Trophoblast cell (in vitro differentiated cells and primary cell): ENCODE measurements around the gene PPP2R3A.

Experiments used
- DNase-seq, 2 donors: peaks; one replicate each; pipeline ENCODE4 v3.0.0-alpha.2; 2016
- H2AFZ ChIP-seq: 2 replicates; pipeline ENCODE4 v1.6.1; 2013; ENCODE audit warnings: low read length, moderate library complexity, mild to moderate bottlenecking; ENCODE audit not compliant: insufficient read depth, poor library complexity
- H2AK5ac ChIP-seq: 2 replicates; pipeline ENCODE4 v1.6.1; 2013; ENCODE audit warnings: mild to moderate bottlenecking, low read length
- H2BK120ac ChIP-seq: 2 replicates; pipeline ENCODE4 v1.6.1; 2013; ENCODE audit warnings: low read length, mild to moderate bottlenecking, moderate library complexity; ENCODE audit not compliant: insufficient read depth, poor library complexity
- H2BK12ac ChIP-seq: 2 replicates; pipeline ENCODE4 v1.6.1; 2013; ENCODE audit warnings: mild to moderate bottlenecking, low read length, moderate library complexity
- H2BK5ac ChIP-seq: 2 replicates; pipeline ENCODE4 v1.6.1; 2013; ENCODE audit warnings: low read length, low read depth, moderate library complexity, mild to moderate bottlenecking; ENCODE audit not compliant: poor library complexity
- H3K14ac ChIP-seq: 2 replicates; pipeline ENCODE4 v1.6.1; 2013; ENCODE audit warnings: mild to moderate bottlenecking, low read length
- H3K18ac ChIP-seq: 2 replicates; pipeline ENCODE4 v1.6.1; 2013; ENCODE audit warnings: mild to moderate bottlenecking, low read length
- H3K23ac ChIP-seq: 2 replicates; pipeline ENCODE4 v1.6.1; 2013; ENCODE audit warnings: low read length
- H3K27ac ChIP-seq: 2 replicates; pipeline ENCODE4 v1.5.1; 2013; ENCODE audit warnings: low read depth, mild to moderate bottlenecking, inconsistent platforms, low read length, moderate library complexity
- H3K27me3 ChIP-seq: 2 replicates; pipeline ENCODE4 v1.6.1; 2013; ENCODE audit warnings: inconsistent platforms, mild to moderate bottlenecking, low read length, moderate library complexity; ENCODE audit not compliant: insufficient read depth
- H3K36me3 ChIP-seq, 2 experiments: 1 replicate in 1 of 2; 2 replicates in 1 of 2; pipeline ENCODE4 v1.6.1; 2013; ENCODE audit warnings: low read length in 2 of 2, mild to moderate bottlenecking in 2 of 2, moderate library complexity in 1 of 2; ENCODE audit not compliant: insufficient read depth in 2 of 2, control insufficient read depth in 1 of 2
- H3K4ac ChIP-seq: 2 replicates; pipeline ENCODE4 v1.6.1; 2013; ENCODE audit warnings: low read depth, mild to moderate bottlenecking, low read length, moderate library complexity
- H3K4me1 ChIP-seq, 2 experiments: 1 replicate in 1 of 2; 2 replicates in 1 of 2; pipeline ENCODE4 v1.6.1; 2013; ENCODE audit warnings: low read length in 2 of 2, mild to moderate bottlenecking in 2 of 2, moderate library complexity in 1 of 2; ENCODE audit not compliant: insufficient read depth in 2 of 2, control insufficient read depth in 1 of 2
- H3K4me2 ChIP-seq: 2 replicates; pipeline ENCODE4 v1.6.1; 2013; ENCODE audit warnings: inconsistent platforms, mild to moderate bottlenecking, low read length, moderate library complexity
- H3K4me3 ChIP-seq: 2 replicates; pipeline ENCODE4 v1.5.1; 2013; ENCODE audit warnings: mild to moderate bottlenecking, low read depth, low read length, inconsistent platforms
- H3K79me1 ChIP-seq: one replicate; pipeline ENCODE4 v1.6.1; 2013; ENCODE audit warnings: low read length
- H3K79me2 ChIP-seq: 2 replicates; pipeline ENCODE4 v1.6.1; 2013; ENCODE audit warnings: low read length, mild to moderate bottlenecking; ENCODE audit not compliant: control insufficient read depth, insufficient read depth, poor library complexity
- H3K9ac ChIP-seq: 2 replicates; pipeline ENCODE4 v1.6.1; 2013; ENCODE audit warnings: mild to moderate bottlenecking, low read length
- H3K9me3 ChIP-seq: 2 replicates; pipeline ENCODE4 v1.6.1; 2013; ENCODE audit warnings: low read depth, mild to moderate bottlenecking, control low read depth, inconsistent platforms, low read length; ENCODE audit not compliant: insufficient read depth
- H4K12ac ChIP-seq: 2 replicates; pipeline ENCODE4 v1.6.1; 2013; ENCODE audit warnings: low read depth, mild to moderate bottlenecking, low read length, moderate library complexity
- H4K8ac ChIP-seq: 2 replicates; pipeline ENCODE4 v1.6.1; 2013; ENCODE audit warnings: low read depth, mild to moderate bottlenecking, low read length, moderate library complexity
- H4K91ac ChIP-seq: one replicate; pipeline ENCODE4 v1.6.1; 2013; ENCODE audit warnings: low read depth, mild to moderate bottlenecking, low read length, moderate library complexity
- WGBS: extraction: QIAGEN DNeasy Blood & Tissue Kit; methylation state at CpG from one replicate; pipeline ENCODE4 v1.1.7; 2013; ENCODE audit warnings: missing lambda C conversion rate; ENCODE audit not compliant: insufficient read length, insufficient coverage; ENCODE audit errors: extremely low coverage; 5-methylcytosine and 5-hydroxymethylcytosine counted together

Gene PPP2R3A

DNA sequence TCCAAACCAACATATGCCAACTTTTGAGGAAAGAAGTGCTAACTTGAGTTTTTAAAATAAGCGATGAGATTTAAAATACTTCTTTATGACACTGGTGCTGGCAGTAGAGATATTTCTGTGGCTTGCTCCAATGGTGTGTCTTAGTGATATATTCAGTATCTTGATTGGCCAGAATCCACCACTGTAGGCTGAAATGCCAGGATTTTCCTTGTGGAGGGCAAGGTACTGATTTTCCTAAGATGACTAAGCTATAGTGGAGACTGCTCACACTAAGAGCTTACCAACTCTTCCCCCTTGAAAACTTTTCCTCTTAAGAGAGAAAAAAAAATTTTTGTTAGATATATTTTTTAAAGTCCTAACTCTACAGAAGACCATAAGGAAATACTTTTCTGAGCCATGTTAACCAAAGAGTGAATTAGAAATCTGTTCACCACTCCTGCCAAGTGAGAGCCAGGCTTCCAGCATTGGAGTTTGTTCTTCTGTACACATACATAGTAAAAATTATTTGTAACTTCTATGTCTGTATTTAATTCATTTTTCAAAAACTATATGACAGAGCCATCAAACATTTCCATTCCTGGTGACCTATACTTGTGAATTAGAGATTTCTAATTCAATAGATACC, 109.1 kb downstream of the PPP2R3A start:
- Histone ChIP-seq H4K91ac (no peak overlapping the region), H3K4me2 (no peak overlapping the region), H3K4me3 (no peak overlapping the region), H3K27me3 (no peaks in the 10 kb centered on the region), H2BK120ac (no peak overlapping the region), H4K8ac (no peak overlapping the region), H2AK5ac (no peak overlapping the region), H3K27ac (no peak overlapping the region), H3K14ac (no peak overlapping the region), H3K23ac (no peak overlapping the region), H3K4ac (no peak overlapping the region), H2BK12ac (no peak overlapping the region), H3K18ac (no peak overlapping the region), H2AFZ (no peak overlapping the region), H2BK5ac (no peak overlapping the region), H3K36me3 (peaks cover 0 to 2% of the 10 kb centered on the region in 2 experiments), H3K9ac (no peak overlapping the region), H3K9me3 (no peaks in the 10 kb centered on the region), H3K79me2 (no peaks in the 10 kb centered on the region), H3K79me1 (peaks cover 7% of the 10 kb centered on the region), H4K12ac (no peak overlapping the region), H3K4me1 (peaks cover 4 to 8% of the 10 kb centered on the region in 2 experiments)
- no CpG with 5 or more reads among the region's 1 CpG for WGBS
- DNase-seq: no peak

DNA sequence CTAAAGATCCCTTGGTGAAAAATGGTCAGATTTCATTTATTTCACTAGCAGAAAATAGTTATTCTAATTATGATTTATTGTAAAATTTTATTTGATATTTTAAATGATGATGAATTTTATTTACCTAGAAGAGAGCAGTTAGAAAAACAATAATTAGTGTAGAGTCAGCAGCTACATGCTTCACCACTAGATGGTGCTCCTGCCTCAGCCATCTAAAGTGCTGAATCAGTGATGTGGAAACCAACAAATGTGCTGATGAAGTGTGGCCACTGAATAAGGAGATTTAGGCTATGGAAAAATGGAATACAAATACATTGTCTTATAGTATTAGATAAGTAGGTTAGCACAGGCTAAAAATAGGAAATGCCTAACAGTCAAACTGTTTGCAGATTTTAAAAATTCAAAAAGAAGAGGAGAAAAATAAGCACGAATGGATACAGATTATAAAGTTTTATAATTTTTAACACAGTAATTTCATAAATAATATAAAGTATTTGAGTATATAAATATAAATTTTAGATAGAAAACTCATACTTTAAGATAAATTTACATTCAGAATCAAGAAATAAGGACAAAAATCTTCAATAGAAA, 109.8 kb downstream of the PPP2R3A start:
- H3K36me3 ChIP-seq: peaks cover 0 to 2% of the 10 kb centered on the region in 2 experiments

DNA sequence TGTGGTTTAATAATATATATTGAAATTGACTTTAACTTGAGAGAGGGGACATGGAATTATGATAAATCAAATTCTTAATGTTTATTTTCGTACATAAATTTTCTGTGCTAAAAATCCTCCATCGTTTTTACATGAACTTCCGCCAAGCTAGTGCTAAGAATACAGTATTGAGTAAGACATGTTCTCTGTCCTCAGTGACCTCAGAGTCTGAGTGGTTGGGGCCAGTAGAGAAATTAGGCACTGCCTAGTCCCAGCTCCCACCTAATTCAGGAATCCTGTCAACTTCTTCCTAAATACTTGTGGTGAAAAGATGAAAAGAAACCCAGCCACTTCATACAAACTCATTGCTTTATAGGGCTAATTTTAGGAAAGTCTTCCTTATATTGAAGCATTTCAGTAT, 110.3 kb downstream of the PPP2R3A start:
- Histone ChIP-seq H4K8ac (no peak overlapping the region), H3K4ac (no peak overlapping the region), H4K12ac (no peak overlapping the region), H3K9me3 (no peaks in the 10 kb centered on the region), H3K14ac (no peak overlapping the region), H3K4me2 (no peak overlapping the region), H2BK12ac (no peak overlapping the region), H4K91ac (no peak overlapping the region), H3K9ac (no peak overlapping the region), H3K4me3 (no peak overlapping the region), H3K36me3 (peaks cover 0 to 2% of the 10 kb centered on the region in 2 experiments), H3K23ac (no peak overlapping the region), H2AK5ac (no peak overlapping the region), H3K79me1 (peaks cover 7% of the 10 kb centered on the region), H2AFZ (no peak overlapping the region), H3K79me2 (no peaks in the 10 kb centered on the region), H3K4me1 (peaks cover 4 to 8% of the 10 kb centered on the region in 2 experiments), H3K18ac (no peak overlapping the region), H2BK5ac (no peak overlapping the region), H3K27ac (no peak overlapping the region), H2BK120ac (no peak overlapping the region), H3K27me3 (no peaks in the 10 kb centered on the region)
- DNase-seq: peak in 1 of 2 donors; percentile 36
- no CpG with 5 or more reads among the region's 3 CpGs for WGBS

More for the DNA sequence above, 109.8 kb downstream of the PPP2R3A start:
- H3K4me1 ChIP-seq: peaks cover 4 to 8% of the 10 kb centered on the region in 2 experiments
- H2BK5ac ChIP-seq: no peak overlapping the region
- H4K12ac ChIP-seq: no peak overlapping the region
- H3K9ac ChIP-seq: no peak overlapping the region
- no peak overlapping the region for H2BK12ac ChIP-seq
- peak; percentile 58 to 91 for DNase-seq
- no peak overlapping the region for H2BK120ac ChIP-seq
- no peak overlapping the region for H4K91ac ChIP-seq
- no peak overlapping the region for H2AK5ac ChIP-seq
- H3K9me3 ChIP-seq: no peaks in the 10 kb centered on the region
- WGBS: no CpG with 5 or more reads among the region's 1 CpG
- H3K4me3 ChIP-seq: no peak overlapping the region
- H3K4ac ChIP-seq: no peak overlapping the region
- H3K27me3 ChIP-seq: no peaks in the 10 kb centered on the region
- no peak overlapping the region for H4K8ac ChIP-seq
- H3K23ac ChIP-seq: no peak overlapping the region
- no peak overlapping the region for H3K18ac ChIP-seq
- H3K4me2 ChIP-seq: no peak overlapping the region
- no peak overlapping the region for H3K14ac ChIP-seq
- H2AFZ ChIP-seq: no peak overlapping the region
- H3K27ac ChIP-seq: no peak overlapping the region
- H3K79me1 ChIP-seq: peaks cover 7% of the 10 kb centered on the region
- no peaks in the 10 kb centered on the region for H3K79me2 ChIP-seq

DNA sequence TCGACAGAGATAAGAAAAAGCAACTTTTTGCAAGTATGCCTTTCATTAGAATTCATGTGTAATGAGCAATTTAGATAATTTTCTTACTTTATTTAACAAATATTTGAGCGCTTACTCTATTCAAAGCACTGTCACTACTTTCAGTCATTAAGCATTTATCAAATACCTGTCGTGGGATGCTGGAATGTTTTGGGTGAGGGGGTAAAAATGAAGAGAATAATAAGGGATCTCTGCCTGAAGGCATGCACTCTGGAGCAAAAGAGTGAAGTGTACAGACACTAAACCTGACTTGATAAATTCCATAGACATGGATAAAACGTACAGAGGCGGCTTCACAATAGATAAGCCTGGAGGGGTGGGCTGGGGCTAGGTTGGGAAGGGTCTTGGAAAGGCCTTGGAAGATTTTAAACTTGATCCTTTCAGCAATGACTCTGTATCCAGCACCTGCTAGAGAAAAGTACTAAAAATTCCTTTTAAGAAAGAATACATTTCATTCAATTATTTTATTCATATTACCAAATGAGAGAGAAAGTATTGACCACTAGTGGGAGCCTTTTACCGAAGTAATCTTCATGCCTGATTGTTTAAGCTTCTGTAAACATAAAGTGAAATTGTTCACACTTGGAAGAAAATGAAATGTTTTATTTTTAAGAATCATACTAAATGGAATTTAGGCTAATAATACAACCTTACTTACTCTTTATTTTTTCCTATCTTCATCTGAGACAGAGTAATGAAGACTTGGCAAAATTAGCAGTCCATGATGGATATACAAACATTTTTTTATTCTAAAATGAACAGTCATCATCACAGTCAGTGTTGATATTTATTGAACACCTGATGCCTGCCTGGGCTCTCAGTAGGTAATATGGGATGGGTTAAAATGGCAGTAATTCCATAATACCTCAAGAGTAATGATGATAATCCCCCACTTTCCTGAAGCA, 113.2 kb downstream of the PPP2R3A start:
- H3K79me1 ChIP-seq: no peaks in the 10 kb centered on the region
- WGBS: no CpG with 5 or more reads among the region's 6 CpGs
- H3K36me3 ChIP-seq: peaks cover 6 to 9% of the 10 kb centered on the region in 2 experiments
- H3K27ac ChIP-seq: no peak overlapping the region
- H4K12ac ChIP-seq: no peak overlapping the region
- no peak overlapping the region for H3K4me3 ChIP-seq
- H3K4me2 ChIP-seq: no peak overlapping the region
- no peak overlapping the region for H2AK5ac ChIP-seq
- H2AFZ ChIP-seq: no peak overlapping the region
- no peak overlapping the region for H3K23ac ChIP-seq
- no peak overlapping the region for H2BK5ac ChIP-seq
- H4K91ac ChIP-seq: no peak overlapping the region
- no peaks in the 10 kb centered on the region for H3K9me3 ChIP-seq
- H2BK120ac ChIP-seq: no peak overlapping the region
- H4K8ac ChIP-seq: no peak overlapping the region
- H2BK12ac ChIP-seq: no peak overlapping the region
- no peaks in the 10 kb centered on the region for H3K4me1 ChIP-seq
- no peak overlapping the region for H3K4ac ChIP-seq
- H3K79me2 ChIP-seq: no peaks in the 10 kb centered on the region
- H3K27me3 ChIP-seq: no peaks in the 10 kb centered on the region
- H3K9ac ChIP-seq: no peak overlapping the region
- H3K14ac ChIP-seq: no peak overlapping the region
- H3K18ac ChIP-seq: no peak overlapping the region
- peak; percentile 71 to 72 for DNase-seq
